ENCODE data around the gene AXL. TPM values are rescaled to one million over a fixed set of nuclear protein-coding genes. Genes with fewer than 3 reads are reported as not detected.
"Not testable (repeated sequence)": the region's sequence is repeated elsewhere in the genome, so short reads cannot be mapped to it uniquely, and the experiment has no call there.

AXL gene
- total RNA-seq, 2 donors from 2014 or later, result 27.3 to 81.4 TPM

- H3K9me3 ChIP-seq, result no peaks in the 10 kb centered on the region
- H3K4me3 ChIP-seq, result no peak overlapping the region
- TF ChIP-seq CTCF (IDR thresholded peaks at IDR 0.05), result no peak
- no peak for DNase-seq (ENCODE audit: low spot score)
- no peaks in the 10 kb centered on the region for H3K27me3 ChIP-seq
- H3K27ac ChIP-seq, result no peak overlapping the region
- H3K4me1 ChIP-seq, result peaks cover 0 to 28% of the 10 kb centered on the region in 2 donors
- H3K36me3 ChIP-seq, result peaks cover 11% of the 10 kb centered on the region
These were observed 9.5 kb downstream of the AXL start for GRCh38 chr19:41228486-41228885.

GRCh38 chr19:41229338-41229737, 10.3 kb downstream of the AXL start:
- H3K27ac ChIP-seq; DNase-seq (ENCODE audit: low spot score); H3K4me3 ChIP-seq; H3K9me3 ChIP-seq; H3K27me3 ChIP-seq: not testable (repeated sequence)
- H3K36me3 ChIP-seq, result peaks cover 18% of the 10 kb centered on the region
- peaks cover 0 to 20% of the 10 kb centered on the region in 2 donors for H3K4me1 ChIP-seq

GRCh38 chr19:41230067-41230857, 11.2 kb downstream of the AXL start:
- H3K27ac ChIP-seq, result no peak overlapping the region
- no peak overlapping the region for H3K4me3 ChIP-seq
- no peaks in the 10 kb centered on the region for H3K27me3 ChIP-seq
- peaks cover 0 to 18% of the 10 kb centered on the region in 2 donors for H3K4me1 ChIP-seq
- no peak for TF ChIP-seq CTCF (IDR thresholded peaks at IDR 0.05)
- no peaks in the 10 kb centered on the region for H3K9me3 ChIP-seq
- H3K36me3 ChIP-seq, result peaks cover 26% of the 10 kb centered on the region
- DNase-seq (ENCODE audit: low spot score), result no peak

GRCh38 chr19:41232686-41233085, 13.7 kb downstream of the AXL start:
- DNase-seq (ENCODE audit: low spot score), result no peak
- TF ChIP-seq CTCF (IDR thresholded peaks at IDR 0.05), result no peak
- no peaks in the 10 kb centered on the region for H3K9me3 ChIP-seq
- no peaks in the 10 kb centered on the region for H3K27me3 ChIP-seq
- H3K36me3 ChIP-seq, result peaks cover 41% of the 10 kb centered on the region
- H3K27ac ChIP-seq, result no peak overlapping the region
- no peaks in the 10 kb centered on the region for H3K4me1 ChIP-seq
- H3K4me3 ChIP-seq, result no peak overlapping the region

- Histone ChIP-seq H3K9me3 (no peaks in the 10 kb centered on the region), H3K4me3 (no peak overlapping the region), H3K36me3 (peaks cover 50% of the 10 kb centered on the region), H3K27ac (no peak overlapping the region), H3K4me1 (no peaks in the 10 kb centered on the region), H3K27me3 (no peaks in the 10 kb centered on the region)
- no peak for TF ChIP-seq CTCF (IDR thresholded peaks at IDR 0.05)
- DNase-seq (ENCODE audit: low spot score), result no peak
These were observed 14.8 kb downstream of the AXL start for GRCh38 chr19:41233748-41234240.

- H3K27ac ChIP-seq, result no peak overlapping the region
- peaks cover 58% of the 10 kb centered on the region for H3K36me3 ChIP-seq
- TF ChIP-seq CTCF (IDR thresholded peaks at IDR 0.05), result no peak
- no peak for DNase-seq (ENCODE audit: low spot score)
- H3K9me3 ChIP-seq, result no peaks in the 10 kb centered on the region
- H3K4me3 ChIP-seq, result no peak overlapping the region
- H3K4me1 ChIP-seq, result no peaks in the 10 kb centered on the region
- H3K27me3 ChIP-seq, result no peaks in the 10 kb centered on the region
These were observed 15.6 kb downstream of the AXL start for GRCh38 chr19:41234512-41235168.
